GM18499 (cell line): ENCODE results near the gene CXADR.

Experiments used
- ATAC-seq: cut with Tn5 transposase; IDR thresholded peaks from one replicate; pipeline ENCODE4 v1.9.1; 2021; ENCODE audit warnings: moderate number of reproducible peaks; ENCODE audit not compliant: insufficient read depth, unreplicated experiment

CXADR gene

DNA sequence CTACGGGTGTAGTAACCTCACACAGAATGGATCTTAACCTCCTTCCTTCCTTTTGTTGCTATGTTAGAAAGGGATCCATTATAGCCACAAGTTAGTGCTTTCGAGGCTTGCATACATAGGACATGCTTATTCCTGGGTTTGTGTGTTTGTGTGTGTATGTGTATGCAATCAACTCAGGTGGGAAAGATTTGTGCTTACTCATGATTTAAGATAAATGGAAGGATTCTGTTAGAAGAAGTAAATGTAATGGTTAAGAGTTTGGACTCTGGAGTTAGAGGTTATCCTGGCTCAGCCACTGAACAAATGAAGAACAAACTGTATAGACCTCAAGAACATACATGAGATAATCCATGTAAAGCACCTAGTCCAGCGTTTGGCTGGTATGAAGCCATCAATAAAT, 71.1 kb downstream of the CXADR start:
- ATAC-seq, result no peak

GRCh38 chr21:17585875-17586450, 73.1 kb downstream of the CXADR start:
- ATAC-seq, result no peak

DNA sequence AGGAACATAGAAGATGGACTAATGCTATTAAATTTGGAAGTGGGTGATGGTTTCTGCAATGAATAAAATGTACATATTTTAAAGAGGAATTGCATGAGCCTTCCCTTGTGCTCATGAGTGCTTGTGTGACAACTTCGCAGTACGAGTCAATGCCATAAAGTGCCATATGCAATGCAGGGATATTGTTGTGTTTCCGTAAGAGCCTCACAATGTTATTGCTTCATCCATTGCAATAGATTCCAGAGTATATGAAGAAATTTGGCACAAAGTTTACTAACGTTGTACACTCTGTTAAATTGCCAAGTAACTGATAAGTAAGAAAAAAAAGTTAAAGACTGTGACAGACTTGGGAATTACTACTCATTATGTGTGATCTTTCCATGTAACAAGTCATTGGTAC, 77.6 kb downstream of the CXADR start:
- ATAC-seq, result no peak

DNA sequence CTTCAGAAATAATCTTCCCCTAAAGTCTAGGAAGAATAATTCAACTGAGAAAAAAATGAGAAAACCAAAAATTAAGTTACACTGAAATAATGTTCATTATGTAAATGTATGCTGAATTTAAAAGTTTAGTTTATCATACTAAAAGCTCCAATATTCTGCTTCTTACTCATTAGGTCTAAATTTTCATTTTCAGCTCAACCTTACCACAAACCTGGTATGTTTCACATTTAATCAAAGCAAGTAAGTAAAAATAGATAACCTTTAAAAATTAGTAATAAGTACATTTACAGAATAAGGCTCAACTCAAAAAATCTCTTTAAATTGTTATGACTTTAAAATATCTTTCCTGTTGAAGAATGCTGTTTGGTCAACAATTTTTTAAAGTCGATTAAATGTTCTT, 84.8 kb downstream of the CXADR start:
- ATAC-seq, result no peak

DNA sequence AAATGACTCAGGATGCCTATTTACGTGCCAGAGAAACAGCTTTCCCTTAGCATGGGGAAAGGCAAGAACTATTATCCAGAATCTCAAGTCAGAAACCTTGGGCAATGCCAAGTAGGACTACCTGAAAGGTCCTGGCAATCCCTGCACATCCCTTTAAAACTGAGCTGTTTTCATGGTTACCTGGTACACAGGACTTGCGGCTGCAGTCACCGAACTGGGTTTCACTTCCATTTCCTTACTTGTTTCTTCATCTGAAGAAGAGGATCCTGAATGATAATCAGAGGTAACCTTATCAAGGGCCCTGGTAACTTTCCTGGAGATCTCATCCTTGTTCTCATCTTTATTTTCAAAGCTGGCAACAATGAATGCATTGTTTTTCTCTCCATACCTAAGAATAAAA, 85.6 kb downstream of the CXADR start:
- ATAC-seq, result peak; percentile 44

GRCh38 chr21:17602874-17603273, 90.0 kb downstream of the CXADR start:
- no peak for ATAC-seq

DNA sequence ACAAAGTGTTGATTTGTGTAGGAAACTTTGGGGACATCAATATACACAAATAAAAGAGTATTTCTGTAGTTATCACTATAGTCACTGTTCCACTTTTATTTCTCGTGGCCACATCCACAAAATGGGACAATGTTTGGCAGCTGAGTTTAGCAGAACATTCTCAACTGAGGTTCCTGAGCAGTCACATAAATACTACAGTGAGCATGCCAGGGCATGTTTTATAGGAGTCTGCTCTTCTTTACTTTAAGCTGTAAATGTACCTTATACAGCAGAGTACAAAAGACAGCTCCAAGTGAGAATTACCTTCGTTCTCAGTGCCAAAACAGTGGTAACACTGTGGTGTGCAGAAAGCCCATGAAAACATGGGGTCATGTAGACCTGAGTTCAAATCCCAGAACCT, 94.8 kb downstream of the CXADR start:
- no peak for ATAC-seq

GRCh38 chr21:17609681-17610080, 96.8 kb downstream of the CXADR start:
- no peak for ATAC-seq

GRCh38 chr21:17610911-17611310, 98.1 kb downstream of the CXADR start:
- ATAC-seq, result no peak

- peak; percentile 60 for ATAC-seq
Measured at GRCh38 chr21:17611414-17612022, 98.7 kb downstream of the CXADR start.

- no peak for ATAC-seq
Measured at GRCh38 chr21:17612023-17612564, 99.3 kb downstream of the CXADR start.

DNA sequence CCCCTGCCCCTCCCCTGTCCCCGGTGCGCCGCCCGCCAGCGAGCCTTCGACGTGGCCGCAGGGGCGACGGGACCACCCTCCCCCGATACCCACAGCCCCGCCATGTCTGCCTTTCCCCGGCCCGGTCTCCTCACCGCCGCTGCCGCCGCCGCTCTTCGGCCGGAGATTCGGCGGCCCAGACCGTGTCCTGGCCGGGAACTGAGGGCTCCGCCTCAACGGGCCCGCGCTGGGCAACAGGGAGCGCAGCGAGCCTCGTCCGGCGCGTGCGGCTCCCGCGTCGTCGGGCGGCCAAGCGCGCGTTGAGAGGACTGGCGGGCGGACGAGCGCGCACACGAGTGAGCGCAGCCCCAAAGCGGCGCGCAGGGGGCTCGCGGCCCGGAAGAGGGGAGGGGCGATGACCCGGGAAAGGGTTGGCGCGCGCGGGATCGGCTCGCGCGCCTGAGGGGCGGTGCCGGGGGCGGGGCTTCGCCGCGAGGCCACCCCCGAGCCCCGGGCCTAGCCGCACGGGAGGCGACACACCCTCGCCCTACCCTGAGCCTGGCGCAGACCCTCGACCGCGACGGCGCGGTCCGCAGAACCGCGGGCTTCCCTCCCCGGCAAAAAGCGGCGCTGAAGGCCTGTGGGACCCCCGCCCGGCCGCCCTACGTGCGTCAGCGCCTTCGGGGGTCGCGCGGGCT, 99.9 kb downstream of the CXADR start, which contains the start of gene BTG3:
BTG3 (minus strand) TSS at position 337 of the 677 bp plus-strand sequence. CDS start 3,757 bp downstream, outside the sequence.
- peak; percentile 37 for ATAC-seq

GRCh38 chr21:17613242-17613676, 100.4 kb downstream of the CXADR start:
- ATAC-seq, result no peak

GRCh38 chr21:17616831-17617230, 104.0 kb downstream of the CXADR start:
- ATAC-seq, result no peak

- no peak for ATAC-seq
Measured at GRCh38 chr21:17622018-17622417, 109.2 kb downstream of the CXADR start.

DNA sequence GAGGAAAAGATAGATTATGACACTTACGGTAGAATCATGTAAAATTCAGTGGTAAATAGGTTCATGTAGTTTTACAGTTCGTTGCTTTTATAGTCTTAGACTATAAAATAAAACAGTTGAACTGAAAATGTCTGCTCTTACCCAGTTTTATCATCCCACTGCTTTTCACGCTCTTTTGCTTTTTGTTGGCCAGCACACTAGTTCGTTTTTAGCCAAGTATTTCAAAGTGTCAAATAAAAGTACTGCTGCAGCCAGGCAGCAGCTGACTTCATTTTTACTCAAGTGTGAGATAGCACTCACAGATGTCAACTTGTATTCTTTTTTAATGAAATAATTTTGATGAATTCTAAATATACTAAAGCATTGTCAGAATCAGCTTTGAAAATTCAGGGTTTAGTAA, 118.4 kb downstream of the CXADR start:
- no peak for ATAC-seq

DNA sequence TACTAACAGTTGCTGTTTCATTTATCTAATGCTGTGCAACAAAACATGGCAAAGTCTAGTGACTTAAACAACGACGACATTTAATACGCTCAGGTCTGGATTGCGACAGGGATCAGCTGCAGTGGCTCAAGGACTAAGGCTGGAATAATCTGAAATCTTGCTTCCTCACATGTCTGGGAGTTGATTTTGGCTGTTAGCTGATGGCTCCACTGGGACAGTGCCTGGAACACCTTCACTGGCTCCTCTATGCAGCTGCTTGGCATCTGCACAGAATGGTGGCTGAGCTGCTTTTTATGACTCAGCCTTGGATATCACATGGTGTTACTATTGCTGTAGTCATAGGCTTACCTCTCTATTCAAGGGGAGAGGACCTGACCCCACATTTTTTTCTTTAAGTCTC, 123.9 kb downstream of the CXADR start:
- ATAC-seq, result no peak

DNA sequence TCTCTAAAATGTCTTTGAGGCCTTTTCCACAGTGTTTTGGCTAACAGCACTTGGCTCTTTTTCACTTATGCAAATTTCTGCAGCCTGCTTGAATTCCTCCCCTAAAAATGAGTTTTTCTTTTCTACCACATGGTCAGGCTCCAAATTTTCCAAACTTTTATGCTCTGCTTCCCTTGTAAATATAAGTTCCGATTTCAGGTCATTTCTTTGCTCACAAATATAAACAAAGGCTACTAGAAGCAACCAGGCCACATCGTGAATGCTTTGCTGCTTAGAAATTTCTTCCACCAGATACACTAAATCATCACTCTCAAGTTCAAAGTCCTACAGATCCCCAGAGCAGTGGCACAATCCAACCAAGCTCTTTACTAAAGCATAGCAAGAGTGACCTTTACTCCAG, 128.0 kb downstream of the CXADR start:
- ATAC-seq, result no peak
